ENCODE measurements around the gene OLFML1.
A peak's percentile ranks its signal among the peaks of the same experiment; 100 is the strongest.

OLFML1 gene

GRCh38 chr11:7485186-7486097 is at the start of gene OLFML1:
Gene OLFML1 (plus strand): TSS chr11:7485506. CDS start chr11:7485876, 370 bp downstream.
- DNase-seq (ENCODE audit: low read depth): no peak

- DNase-seq (ENCODE audit: low read depth): no peak
Measured at GRCh38 chr11:7436146-7436545, 49.2 kb upstream of the OLFML1 start.

GRCh38 chr11:7436657-7437056 is 48.6 kb upstream of the OLFML1 start:
- no peak for DNase-seq (ENCODE audit: low read depth)

GRCh38 chr11:7437696-7438095 is 47.6 kb upstream of the OLFML1 start:
- DNase-seq (ENCODE audit: low read depth): no peak

- no peak for DNase-seq (ENCODE audit: low read depth)
Measured at GRCh38 chr11:7439746-7440320, 45.5 kb upstream of the OLFML1 start.

GRCh38 chr11:7442588-7443215 is 42.6 kb upstream of the OLFML1 start:
- peak; percentile 71 for DNase-seq (ENCODE audit: low read depth)

GRCh38 chr11:7444091-7444981 is 41.0 kb upstream of the OLFML1 start:
- no peak for DNase-seq (ENCODE audit: low read depth)

GRCh38 chr11:7445564-7445963 is 39.7 kb upstream of the OLFML1 start:
- no peak for DNase-seq (ENCODE audit: low read depth)

GRCh38 chr11:7448201-7448600 is 37.1 kb upstream of the OLFML1 start:
- no peak for DNase-seq (ENCODE audit: low read depth)

GRCh38 chr11:7449211-7449840 is 36.0 kb upstream of the OLFML1 start:
- DNase-seq (ENCODE audit: low read depth): no peak

- no peak for DNase-seq (ENCODE audit: low read depth)
Measured at GRCh38 chr11:7449841-7450214, 35.5 kb upstream of the OLFML1 start.

GRCh38 chr11:7450836-7451235 is 34.5 kb upstream of the OLFML1 start:
- no peak for DNase-seq (ENCODE audit: low read depth)

GRCh38 chr11:7451520-7451919 is 33.8 kb upstream of the OLFML1 start:
- DNase-seq (ENCODE audit: low read depth): no peak

- DNase-seq (ENCODE audit: low read depth): no peak
Measured at GRCh38 chr11:7451952-7452494, 33.3 kb upstream of the OLFML1 start.

- DNase-seq (ENCODE audit: low read depth): no peak
Measured at GRCh38 chr11:7454854-7455253, 30.5 kb upstream of the OLFML1 start.

GRCh38 chr11:7457211-7457610 is 28.1 kb upstream of the OLFML1 start:
- DNase-seq (ENCODE audit: low read depth): no peak

- DNase-seq (ENCODE audit: low read depth): no peak
Measured at GRCh38 chr11:7462706-7463105, 22.6 kb upstream of the OLFML1 start.

- no peak for DNase-seq (ENCODE audit: low read depth)
Measured at GRCh38 chr11:7467652-7468051, 17.7 kb upstream of the OLFML1 start.

- DNase-seq (ENCODE audit: low read depth): no peak
Measured at GRCh38 chr11:7469351-7469865, 15.9 kb upstream of the OLFML1 start.

GRCh38 chr11:7471071-7471470 is 14.2 kb upstream of the OLFML1 start:
- no peak for DNase-seq (ENCODE audit: low read depth)

GRCh38 chr11:7473717-7474116 is 11.6 kb upstream of the OLFML1 start:
- no peak for DNase-seq (ENCODE audit: low read depth)
